Epithelial cell of esophagus (primary cell): ENCODE measurements around the gene STN1.

Source experiments
- DNase-seq: peaks from one replicate; pipeline ENCODE4 v3.0.0; 2010; ENCODE audit warnings: low read depth
- H3K4me3 ChIP-seq: 2 replicates; pipeline ENCODE4 v1.5.1; 2011; ENCODE audit warnings: mild to moderate bottlenecking, low read length, control low read depth
- CTCF ChIP-seq: IDR thresholded peaks from 2 replicates; pipeline ENCODE4 v1.5.1; 2011; ENCODE audit warnings: low read depth, mild to moderate bottlenecking, low read length, control low read depth, inconsistent platforms; ENCODE audit not compliant: insufficient read depth; ENCODE audit errors: missing control alignments

Gene STN1

DNA sequence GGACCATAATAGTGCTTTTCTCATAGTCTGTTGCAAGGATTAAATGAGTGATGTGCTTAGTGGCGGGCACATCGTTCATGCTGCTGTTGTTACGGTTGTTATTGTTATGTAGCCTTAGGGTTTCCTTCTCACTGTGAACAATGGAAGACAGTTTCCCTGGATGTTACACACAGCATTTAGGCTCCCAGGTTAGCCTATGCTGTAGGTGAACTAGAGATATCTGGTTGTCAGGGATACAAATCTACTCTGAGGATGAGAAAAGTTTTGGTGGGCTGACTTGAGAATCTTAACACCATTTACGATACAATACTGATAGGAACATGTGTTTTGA lies 77.3 kb downstream of the STN1 start:
- no peak for TF ChIP-seq CTCF
- no peak for DNase-seq
- H3K4me3 ChIP-seq: no peak overlapping the region

- no peak for DNase-seq
- TF ChIP-seq CTCF: no peak
- H3K4me3 ChIP-seq: no peak overlapping the region
These were observed 77.9 kb downstream of the STN1 start for GRCh38 chr10:103839872-103840739.

- H3K4me3 ChIP-seq: no peak overlapping the region
- TF ChIP-seq CTCF: no peak
- DNase-seq: no peak
These were observed 78.5 kb downstream of the STN1 start for GRCh38 chr10:103839519-103839871.

DNA sequence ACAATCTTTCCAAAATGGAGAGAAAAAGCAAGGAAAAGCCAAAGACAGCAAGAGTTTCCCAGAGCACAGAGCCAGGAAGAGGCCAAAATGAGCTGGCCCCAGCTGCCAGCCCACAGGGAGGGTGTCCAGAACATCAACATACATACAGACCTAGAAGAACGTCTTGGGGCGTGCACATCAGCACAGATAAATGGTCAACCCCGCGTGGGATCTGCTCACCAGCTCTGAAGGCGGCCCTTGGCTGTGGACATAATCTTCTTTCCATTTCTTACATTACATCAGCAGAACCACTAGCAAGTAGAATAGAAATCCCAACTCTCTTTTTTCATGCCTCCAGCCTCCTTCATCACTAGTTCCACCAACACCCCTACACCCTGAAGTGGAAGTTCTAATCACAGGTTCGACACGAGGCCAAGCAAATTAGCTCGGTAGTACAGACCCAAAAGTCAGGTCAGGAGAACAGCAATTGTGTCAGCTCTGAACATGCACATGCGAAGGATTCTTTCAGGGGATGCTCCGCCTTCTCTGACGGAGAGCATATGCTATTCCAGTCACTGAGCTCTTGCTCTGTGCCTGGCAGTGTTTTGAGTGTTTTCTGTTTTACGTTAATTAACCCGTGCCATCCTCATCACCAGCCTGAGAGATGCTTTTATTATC lies 79.0 kb downstream of the STN1 start:
- DNase-seq: no peak
- TF ChIP-seq CTCF: no peak
- no peak overlapping the region for H3K4me3 ChIP-seq

DNA sequence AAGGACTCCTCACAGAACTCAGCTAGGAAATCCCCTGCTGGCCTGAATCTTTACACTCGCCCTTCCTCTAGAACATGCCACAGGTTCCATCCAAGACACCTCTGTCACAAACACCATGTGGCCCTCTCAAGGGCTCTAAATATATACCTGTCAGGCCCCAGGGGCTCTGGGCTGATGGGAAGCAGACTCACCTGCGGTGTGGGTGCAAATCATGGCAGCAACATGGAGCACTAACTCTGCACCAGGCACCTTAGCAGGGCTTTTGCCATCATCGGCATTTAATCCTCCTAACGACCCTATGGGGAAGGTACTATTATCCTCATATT lies 80.0 kb downstream of the STN1 start:
- no peak for TF ChIP-seq CTCF
- no peak for DNase-seq
- H3K4me3 ChIP-seq: no peak overlapping the region

DNA sequence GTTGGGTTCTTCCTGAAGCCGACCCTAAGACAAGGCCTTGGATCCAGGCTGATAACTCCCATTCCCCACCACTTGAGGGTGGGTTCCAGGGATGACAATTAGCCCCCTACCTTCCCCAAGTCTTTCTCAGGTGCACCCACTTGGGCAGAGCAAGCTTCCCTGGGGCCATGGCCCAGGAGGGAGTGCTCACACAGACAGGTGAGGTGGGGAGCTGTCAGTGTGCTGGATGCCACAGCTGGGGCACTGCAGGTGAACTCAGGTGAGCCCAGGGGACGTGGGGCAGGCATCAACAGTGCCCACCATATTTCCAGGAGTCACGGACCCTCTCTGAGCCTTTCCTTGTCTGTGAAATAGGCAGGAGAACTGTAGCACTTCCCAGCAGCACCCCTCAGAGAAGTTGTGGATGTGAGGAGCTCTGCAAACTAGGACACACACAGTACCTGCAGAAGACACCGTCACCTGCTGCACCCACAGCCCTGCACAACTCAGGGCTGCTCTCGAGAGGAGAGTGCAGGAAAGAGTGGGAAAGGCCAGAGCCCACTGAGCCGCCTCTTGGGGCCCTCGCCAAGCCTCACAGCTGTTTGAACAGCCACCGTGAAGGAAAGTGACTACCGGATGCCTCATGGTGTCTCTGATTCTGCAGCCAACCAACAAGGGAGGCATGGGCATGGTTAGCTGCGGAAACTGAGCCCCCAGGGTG lies 80.5 kb downstream of the STN1 start:
- DNase-seq: no peak
- H3K4me3 ChIP-seq: no peak overlapping the region
- no peak for TF ChIP-seq CTCF
